Measurements from ENCODE around the gene PTPRD. TPM values are rescaled to one million over a fixed set of nuclear protein-coding genes. Genes with fewer than 3 reads are reported as not detected.
"Not testable (repeated sequence)": the region's sequence is repeated elsewhere in the genome, so short reads cannot be mapped to it uniquely, and the experiment has no call there.

PTPRD gene
- total and polyA plus RNA-seq, 3 experiments from 2014 or later = 0.02 to 0.04 TPM; not detected in 1

- Histone ChIP-seq H3K4me3 (ENCODE audit: low read length) (no peak overlapping the region), H3K36me3 (ENCODE audit: insufficient read depth, low read length) (no peaks in the 10 kb centered on the region), H3K27ac (ENCODE audit: low read depth, low read length) (no peak overlapping the region), H3K27me3 (ENCODE audit: insufficient read depth, low read length, poor library complexity, severe bottlenecking) (no peaks in the 10 kb centered on the region), H3K9me3 (ENCODE audit: low read length) (no peaks in the 10 kb centered on the region), H3K4me1 (ENCODE audit: insufficient read depth, low read length) (no peaks in the 10 kb centered on the region)
- Mint-ChIP-seq H3K9me3 (peaks cover 0 to 12% (median 0%) of the 10 kb centered on the region in 5 donors), H3K27ac (no peak overlapping the region), H3K27me3 (no peaks in the 10 kb centered on the region), H3K4me3 (no peak overlapping the region), H3K4me1 (no peaks in the 10 kb centered on the region), H3K36me3 (no peaks in the 10 kb centered on the region)
- ChIA-PET POLR2A (no interaction called here), CTCF (no interaction called here)
- no peak for DNase-seq
Observed at GRCh38 chr9:9337129-9337528, 1275.7 kb downstream of the PTPRD start.

- CTCF ChIA-PET = no interaction called here
Observed at GRCh38 chr9:9326749-9327148, 1286.1 kb downstream of the PTPRD start.

DNA sequence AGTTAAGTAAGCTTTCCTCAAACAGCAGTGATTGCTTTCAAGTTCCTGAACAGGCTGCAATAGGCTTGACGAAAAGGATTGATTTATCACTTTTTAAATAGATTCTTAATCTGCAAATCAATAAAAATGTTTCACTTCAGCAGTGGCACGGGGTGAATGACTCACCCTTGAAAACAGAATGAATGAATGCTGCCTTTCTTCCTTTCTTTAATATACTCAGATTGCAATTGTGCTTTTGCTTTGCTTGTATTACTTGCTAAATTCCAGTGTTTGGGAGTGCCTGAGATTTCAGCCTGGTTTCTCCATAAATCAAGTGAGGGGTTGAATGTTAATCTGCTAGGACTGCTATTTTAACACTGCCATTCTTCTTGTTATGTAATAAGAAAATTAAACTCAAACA is 1293.8 kb downstream of the PTPRD start:
- Mint-ChIP-seq H3K9me3 (peaks cover 5 to 25% (median 5%) of the 10 kb centered on the region in 5 donors), H3K36me3 (no peaks in the 10 kb centered on the region), H3K4me1 (no peaks in the 10 kb centered on the region), H3K27me3 (no peaks in the 10 kb centered on the region), H3K27ac (no peak overlapping the region), H3K4me3 (no peak overlapping the region)
- ChIA-PET POLR2A (no interaction called here), CTCF (no interaction called here)
- H3K4me1 ChIP-seq (ENCODE audit: insufficient read depth, low read length) = no peaks in the 10 kb centered on the region
- H3K27me3 ChIP-seq (ENCODE audit: insufficient read depth, low read length, poor library complexity, severe bottlenecking) = no peaks in the 10 kb centered on the region
- no peak overlapping the region for H3K27ac ChIP-seq (ENCODE audit: low read depth, low read length)
- H3K4me3 ChIP-seq (ENCODE audit: low read length) = no peak overlapping the region
- no peaks in the 10 kb centered on the region for H3K36me3 ChIP-seq (ENCODE audit: insufficient read depth, low read length)
- no peak for DNase-seq
- no peaks in the 10 kb centered on the region for H3K9me3 ChIP-seq (ENCODE audit: low read length)

More at GRCh38 chr9:9326749-9327148, 1286.1 kb downstream of the PTPRD start:
- no peaks in the 10 kb centered on the region for H3K36me3 ChIP-seq (ENCODE audit: insufficient read depth, low read length)
- no peaks in the 10 kb centered on the region for H3K4me1 Mint-ChIP-seq
- H3K4me3 ChIP-seq (ENCODE audit: low read length) = no peak overlapping the region
- H3K27me3 ChIP-seq (ENCODE audit: insufficient read depth, low read length, poor library complexity, severe bottlenecking) = no peaks in the 10 kb centered on the region
- no peak overlapping the region for H3K4me3 Mint-ChIP-seq
- POLR2A ChIA-PET = no interaction called here
- H3K27me3 Mint-ChIP-seq = no peaks in the 10 kb centered on the region
- no peaks in the 10 kb centered on the region for H3K36me3 Mint-ChIP-seq
- peaks cover 2 to 20% (median 8%) of the 10 kb centered on the region in 5 donors for H3K9me3 Mint-ChIP-seq
- DNase-seq = no peak
- H3K27ac ChIP-seq (ENCODE audit: low read depth, low read length) = no peak overlapping the region
- no peaks in the 10 kb centered on the region for H3K4me1 ChIP-seq (ENCODE audit: insufficient read depth, low read length)
- H3K9me3 ChIP-seq (ENCODE audit: low read length) = no peaks in the 10 kb centered on the region
- H3K27ac Mint-ChIP-seq = no peak overlapping the region

DNA sequence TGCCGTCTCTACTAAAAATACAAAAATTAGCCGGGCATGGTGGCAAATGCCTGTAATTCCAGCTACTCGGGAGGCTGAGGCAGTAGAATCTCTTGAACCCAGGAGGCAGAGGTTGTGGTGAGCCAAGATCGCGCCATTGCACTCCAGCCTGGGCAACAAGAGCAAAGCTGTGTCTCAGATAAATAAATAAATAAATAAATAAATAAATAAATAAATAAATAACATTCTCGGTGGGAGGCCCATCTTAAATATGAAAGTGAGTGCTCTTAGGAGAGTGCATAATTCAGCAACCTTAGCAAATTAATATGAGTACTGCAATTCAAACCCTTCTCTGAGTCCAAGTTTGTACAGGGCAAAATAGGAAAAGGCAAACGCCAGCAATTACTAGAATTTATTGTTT is 1302.1 kb downstream of the PTPRD start:
- DNase-seq; H3K27me3 ChIP-seq (ENCODE audit: insufficient read depth, low read length, poor library complexity, severe bottlenecking); CTCF ChIA-PET; H3K4me3 Mint-ChIP-seq; H3K27ac ChIP-seq (ENCODE audit: low read depth, low read length); H3K4me1 ChIP-seq (ENCODE audit: insufficient read depth, low read length); H3K9me3 ChIP-seq (ENCODE audit: low read length); H3K36me3 Mint-ChIP-seq; H3K27me3 Mint-ChIP-seq; H3K27ac Mint-ChIP-seq; H3K36me3 ChIP-seq (ENCODE audit: insufficient read depth, low read length); POLR2A ChIA-PET; H3K4me3 ChIP-seq (ENCODE audit: low read length); H3K4me1 Mint-ChIP-seq: not testable (repeated sequence)
- peaks cover 0 to 30% (median 0%) of the 10 kb centered on the region in 5 donors for H3K9me3 Mint-ChIP-seq

- Mint-ChIP-seq H3K27me3 (no peaks in the 10 kb centered on the region), H3K36me3 (no peaks in the 10 kb centered on the region), H3K4me1 (no peaks in the 10 kb centered on the region), H3K4me3 (no peak overlapping the region), H3K27ac (no peak overlapping the region), H3K9me3 (peaks cover 2 to 13% (median 3%) of the 10 kb centered on the region in 5 donors)
- Histone ChIP-seq H3K27ac (ENCODE audit: low read depth, low read length) (no peak overlapping the region), H3K4me1 (ENCODE audit: insufficient read depth, low read length) (no peaks in the 10 kb centered on the region), H3K4me3 (ENCODE audit: low read length) (no peak overlapping the region), H3K36me3 (ENCODE audit: insufficient read depth, low read length) (no peaks in the 10 kb centered on the region), H3K27me3 (ENCODE audit: insufficient read depth, low read length, poor library complexity, severe bottlenecking) (no peaks in the 10 kb centered on the region), H3K9me3 (ENCODE audit: low read length) (no peaks in the 10 kb centered on the region)
- CTCF ChIA-PET = no interaction called here
- no peak for DNase-seq
- POLR2A ChIA-PET = no interaction called here
Observed at GRCh38 chr9:9305600-9305999, 1307.2 kb downstream of the PTPRD start.

- no peak overlapping the region for H3K4me3 ChIP-seq (ENCODE audit: low read length)
- peaks cover 0 to 8% (median 3%) of the 10 kb centered on the region in 5 donors for H3K9me3 Mint-ChIP-seq
- H3K27me3 ChIP-seq (ENCODE audit: insufficient read depth, low read length, poor library complexity, severe bottlenecking) = no peaks in the 10 kb centered on the region
- no peak for DNase-seq
- no peaks in the 10 kb centered on the region for H3K36me3 ChIP-seq (ENCODE audit: insufficient read depth, low read length)
- POLR2A ChIA-PET = no interaction called here
- H3K4me1 Mint-ChIP-seq = no peaks in the 10 kb centered on the region
- CTCF ChIA-PET = no interaction called here
- no peak overlapping the region for H3K27ac Mint-ChIP-seq
- H3K27me3 Mint-ChIP-seq = no peaks in the 10 kb centered on the region
- H3K4me1 ChIP-seq (ENCODE audit: insufficient read depth, low read length) = no peaks in the 10 kb centered on the region
- H3K9me3 ChIP-seq (ENCODE audit: low read length) = no peaks in the 10 kb centered on the region
- H3K27ac ChIP-seq (ENCODE audit: low read depth, low read length) = no peak overlapping the region
- H3K36me3 Mint-ChIP-seq = no peaks in the 10 kb centered on the region
- no peak overlapping the region for H3K4me3 Mint-ChIP-seq
Observed at GRCh38 chr9:9299134-9299533, 1313.7 kb downstream of the PTPRD start.

- H3K27ac Mint-ChIP-seq = no peak overlapping the region
- H3K27me3 ChIP-seq (ENCODE audit: insufficient read depth, low read length, poor library complexity, severe bottlenecking) = no peaks in the 10 kb centered on the region
- CTCF ChIA-PET = no interaction called here
- H3K4me1 ChIP-seq (ENCODE audit: insufficient read depth, low read length) = no peaks in the 10 kb centered on the region
- no peaks in the 10 kb centered on the region for H3K27me3 Mint-ChIP-seq
- POLR2A ChIA-PET = no interaction called here
- no peaks in the 10 kb centered on the region for H3K36me3 Mint-ChIP-seq
- H3K4me1 Mint-ChIP-seq = no peaks in the 10 kb centered on the region
- H3K36me3 ChIP-seq (ENCODE audit: insufficient read depth, low read length) = no peaks in the 10 kb centered on the region
- H3K4me3 Mint-ChIP-seq = no peak overlapping the region
- H3K27ac ChIP-seq (ENCODE audit: low read depth, low read length) = no peak overlapping the region
- no peak for DNase-seq
- no peak overlapping the region for H3K4me3 ChIP-seq (ENCODE audit: low read length)
- no peaks in the 10 kb centered on the region for H3K9me3 ChIP-seq (ENCODE audit: low read length)
- H3K9me3 Mint-ChIP-seq = peaks cover 0 to 12% (median 2%) of the 10 kb centered on the region in 5 donors
Observed at GRCh38 chr9:9286001-9286400, 1326.8 kb downstream of the PTPRD start.

- Mint-ChIP-seq H3K27me3 (no peaks in the 10 kb centered on the region), H3K36me3 (no peaks in the 10 kb centered on the region), H3K4me3 (no peak overlapping the region), H3K27ac (no peak overlapping the region), H3K9me3 (peaks cover 0 to 22% (median 5%) of the 10 kb centered on the region in 5 donors), H3K4me1 (no peaks in the 10 kb centered on the region)
- Histone ChIP-seq H3K36me3 (ENCODE audit: insufficient read depth, low read length) (no peaks in the 10 kb centered on the region), H3K4me3 (ENCODE audit: low read length) (no peak overlapping the region), H3K9me3 (ENCODE audit: low read length) (no peaks in the 10 kb centered on the region), H3K27ac (ENCODE audit: low read depth, low read length) (no peak overlapping the region), H3K4me1 (ENCODE audit: insufficient read depth, low read length) (no peaks in the 10 kb centered on the region), H3K27me3 (ENCODE audit: insufficient read depth, low read length, poor library complexity, severe bottlenecking) (no peaks in the 10 kb centered on the region)
- ChIA-PET POLR2A (no interaction called here), CTCF (no interaction called here)
- DNase-seq = no peak
Observed at GRCh38 chr9:9284201-9284600, 1328.6 kb downstream of the PTPRD start.
